ENCODE results near the gene PRDX5.

DNA sequence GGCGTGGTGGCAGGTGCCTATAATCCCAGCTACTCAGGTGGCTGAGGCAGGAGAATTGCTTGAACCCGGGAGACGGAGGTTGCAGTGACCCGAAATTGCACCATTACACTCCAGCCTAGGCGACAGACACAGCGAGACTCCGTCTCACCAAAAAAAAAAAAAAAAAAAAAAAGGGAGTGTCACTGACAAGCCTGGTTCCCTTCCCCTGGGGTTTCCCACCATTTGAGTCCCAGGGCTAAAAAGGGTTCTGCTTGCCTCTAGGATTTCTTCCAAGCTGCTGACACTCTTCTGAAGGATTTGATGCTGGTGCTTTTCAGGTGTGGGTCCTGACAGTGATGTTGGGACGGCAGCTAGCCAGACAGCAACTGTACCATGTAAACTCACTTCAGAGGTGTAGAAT lies 20.8 kb downstream of the PRDX5 start:
- TF ChIP-seq EZH2 (IDR thresholded peaks at IDR 0.05; ENCODE audit: insufficient read depth, poor library complexity, severe bottlenecking), result no peak
- no peak for TF ChIP-seq EZH2phosphoT487 (IDR thresholded peaks at IDR 0.05; ENCODE audit: insufficient read depth, low read depth)

Data from GM23248 (cell line).